DND-41 (cell line): Measurements from ENCODE around the gene PLPP1.

Experiments
- ATAC-seq: fragments of 200-7000 bp; cut with Tn5 transposase; 3 replicates; pipeline ENCODE4 v1.9.1; 2021; ENCODE audit warnings: low read depth; ENCODE audit not compliant: insufficient read depth
- DNase-seq: peaks from one replicate; pipeline ENCODE4 v3.0.0-alpha.2; 2020
- H2AFZ ChIP-seq: 2 replicates; pipeline ENCODE4 v1.6.0; 2012; ENCODE audit warnings: low read depth, low read length
- H3K27ac ChIP-seq: 2 replicates; pipeline ENCODE4 v1.5.1; 2012; ENCODE audit warnings: low read length, inconsistent platforms
- H3K27me3 ChIP-seq: fragments of 200-600 bp; sonication (generic); 2 replicates; pipeline ENCODE4 v1.6.0; 2012; ENCODE audit warnings: low read length, mild to moderate bottlenecking, inconsistent platforms; ENCODE audit not compliant: insufficient read depth, poor library complexity
- H3K36me3 ChIP-seq: 2 replicates; pipeline ENCODE4 v1.5.1; 2012; ENCODE audit warnings: low read length, inconsistent platforms; ENCODE audit not compliant: insufficient read depth
- H3K4me1 ChIP-seq: 2 replicates; pipeline ENCODE4 v1.5.1; 2012; ENCODE audit warnings: mild to moderate bottlenecking, low read length; ENCODE audit not compliant: insufficient read depth
- H3K4me2 ChIP-seq: 2 replicates; pipeline ENCODE4 v1.6.0; 2012; ENCODE audit warnings: mild to moderate bottlenecking, moderate library complexity, low read length, inconsistent platforms; ENCODE audit not compliant: insufficient read depth
- H3K4me3 ChIP-seq, 2 experiments: fragments of 200-600 bp in 1 of 2; shearing (Covaris generic) in 1 of 2; 2 replicates each; pipeline ENCODE4 v1.5.1; 2012 to 2016; ENCODE audit warnings: inconsistent platforms in 2 of 2, low read length in 2 of 2, mild to moderate bottlenecking in 2 of 2, low read depth in 1 of 2, moderate library complexity in 1 of 2
- H3K79me2 ChIP-seq: 2 replicates; pipeline ENCODE4 v1.6.0; 2012; ENCODE audit warnings: low read length, inconsistent platforms; ENCODE audit not compliant: insufficient read depth
- H3K9ac ChIP-seq: 2 replicates; pipeline ENCODE4 v1.6.0; 2012; ENCODE audit warnings: low read depth, mild to moderate bottlenecking, inconsistent platforms, low read length, moderate library complexity
- H3K9me3 ChIP-seq: 2 replicates; pipeline ENCODE4 v1.5.1; 2012; ENCODE audit warnings: low read length, moderate library complexity, mild to moderate bottlenecking, inconsistent platforms; ENCODE audit not compliant: insufficient read depth, severe bottlenecking
- H4K20me1 ChIP-seq: 2 replicates; pipeline ENCODE4 v1.6.0; 2012; ENCODE audit warnings: low read length; ENCODE audit not compliant: insufficient read depth
- EZH2 ChIP-seq: IDR thresholded peaks from 3 replicates; pipeline ENCODE4 v1.6.1; 2012; ENCODE audit warnings: borderline replicate concordance, low read depth, mild to moderate bottlenecking, moderate library complexity, low read length, inconsistent platforms; ENCODE audit not compliant: severe bottlenecking
- TF ChIP-seq, protein P1 (sequence below): IDR thresholded peaks from 2 replicates; pipeline ENCODE4 v1.5.1; 2012; ENCODE audit warnings: borderline replicate concordance, low read length, moderate library complexity, mild to moderate bottlenecking; ENCODE audit not compliant: poor library complexity, severe bottlenecking; ENCODE audit errors: extremely low read depth

The PLPP1 gene

DNA sequence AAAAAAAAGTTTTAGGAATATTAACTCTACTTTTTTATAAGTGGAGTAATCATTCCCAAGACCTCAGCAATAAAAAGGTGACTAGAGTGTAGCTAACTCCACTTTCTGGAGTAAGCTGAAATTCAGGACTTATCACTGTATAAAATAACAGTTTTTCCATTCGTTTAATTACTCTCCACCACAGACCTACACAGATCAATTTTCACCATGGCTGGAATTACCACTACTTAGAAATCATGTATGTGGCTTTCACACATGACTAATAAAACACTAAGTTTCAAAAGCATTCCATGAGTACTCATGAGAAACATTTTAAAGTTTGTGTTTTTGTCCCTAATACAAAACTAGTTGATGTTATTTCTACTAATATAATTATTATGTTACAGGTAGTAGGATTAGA is 9.9 kb downstream of the PLPP1 start:
- Histone ChIP-seq H3K36me3 (peaks cover 6% of the 10 kb centered on the region), H4K20me1 (peaks cover 4% of the 10 kb centered on the region; the same call in 1 of the 2 replicates), H3K9me3 (no peaks in the 10 kb centered on the region), H3K27ac (no peak overlapping the region), H3K4me1 (no peaks in the 10 kb centered on the region), H3K4me3 (no peak overlapping the region), H2AFZ (no peak overlapping the region), H3K9ac (no peak overlapping the region), H3K79me2 (peaks cover 64% of the 10 kb centered on the region), H3K4me2 (no peak overlapping the region), H3K27me3 (no peaks in the 10 kb centered on the region)
- DNase-seq: no peak
- ATAC-seq: no peak
- TF ChIP-seq, protein P1, sequence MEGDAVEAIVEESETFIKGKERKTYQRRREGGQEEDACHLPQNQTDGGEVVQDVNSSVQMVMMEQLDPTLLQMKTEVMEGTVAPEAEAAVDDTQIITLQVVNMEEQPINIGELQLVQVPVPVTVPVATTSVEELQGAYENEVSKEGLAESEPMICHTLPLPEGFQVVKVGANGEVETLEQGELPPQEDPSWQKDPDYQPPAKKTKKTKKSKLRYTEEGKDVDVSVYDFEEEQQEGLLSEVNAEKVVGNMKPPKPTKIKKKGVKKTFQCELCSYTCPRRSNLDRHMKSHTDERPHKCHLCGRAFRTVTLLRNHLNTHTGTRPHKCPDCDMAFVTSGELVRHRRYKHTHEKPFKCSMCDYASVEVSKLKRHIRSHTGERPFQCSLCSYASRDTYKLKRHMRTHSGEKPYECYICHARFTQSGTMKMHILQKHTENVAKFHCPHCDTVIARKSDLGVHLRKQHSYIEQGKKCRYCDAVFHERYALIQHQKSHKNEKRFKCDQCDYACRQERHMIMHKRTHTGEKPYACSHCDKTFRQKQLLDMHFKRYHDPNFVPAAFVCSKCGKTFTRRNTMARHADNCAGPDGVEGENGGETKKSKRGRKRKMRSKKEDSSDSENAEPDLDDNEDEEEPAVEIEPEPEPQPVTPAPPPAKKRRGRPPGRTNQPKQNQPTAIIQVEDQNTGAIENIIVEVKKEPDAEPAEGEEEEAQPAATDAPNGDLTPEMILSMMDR: no peak
- no peak for TF ChIP-seq EZH2

DNA sequence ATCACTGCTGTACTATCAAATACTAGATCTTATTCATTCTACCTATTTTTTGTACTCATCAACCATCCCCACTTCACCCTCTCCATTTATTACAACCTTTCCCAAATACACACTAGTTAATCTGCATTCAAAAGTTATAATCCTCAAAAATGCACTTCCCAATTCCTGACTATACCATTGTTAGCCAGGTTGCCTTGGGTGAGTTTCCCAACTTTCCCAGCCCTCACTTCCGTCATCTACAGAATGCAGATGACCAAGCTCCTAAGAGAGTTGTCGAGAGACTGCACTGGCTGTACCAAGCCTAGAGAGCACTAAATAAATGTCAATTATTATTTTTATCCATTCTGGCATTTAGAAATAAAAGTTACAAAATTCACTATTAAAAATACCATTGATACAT is 11.5 kb downstream of the PLPP1 start:
- Histone ChIP-seq H4K20me1 (peaks cover 4% of the 10 kb centered on the region; the same call in 1 of the 2 replicates), H3K4me2 (no peak overlapping the region), H3K36me3 (peaks cover 6% of the 10 kb centered on the region), H2AFZ (no peak overlapping the region), H3K9ac (no peak overlapping the region), H3K27me3 (no peaks in the 10 kb centered on the region), H3K27ac (no peak overlapping the region), H3K79me2 (peaks cover 61% of the 10 kb centered on the region), H3K4me1 (no peaks in the 10 kb centered on the region), H3K9me3 (no peaks in the 10 kb centered on the region), H3K4me3 (no peak overlapping the region)
- ATAC-seq (no peak), DNase-seq (no peak)
- TF ChIP-seq, protein P1: no peak
- TF ChIP-seq EZH2: no peak

DNA sequence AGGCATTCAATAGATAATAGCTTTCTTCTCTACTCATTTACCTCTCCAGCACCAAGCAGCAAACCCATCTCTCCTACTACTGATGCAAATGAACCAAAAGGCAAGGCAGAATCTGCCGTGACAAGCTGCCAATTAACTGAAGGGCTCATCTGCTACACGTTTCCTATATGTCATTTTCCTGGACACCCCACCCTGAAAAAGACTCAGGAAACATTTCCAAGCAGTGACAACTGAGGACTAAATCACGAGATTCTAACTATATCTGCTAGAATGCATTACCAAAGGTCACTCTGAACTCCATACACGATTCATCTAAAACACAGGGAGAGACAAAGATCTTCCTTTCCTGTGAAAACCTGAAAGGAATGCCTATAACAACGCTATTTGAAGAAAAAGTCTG is 12.9 kb downstream of the PLPP1 start:
- no peaks in the 10 kb centered on the region for H3K36me3 ChIP-seq
- ATAC-seq (no peak), DNase-seq (no peak)
- no peaks in the 10 kb centered on the region for H3K9me3 ChIP-seq
- H3K4me1 ChIP-seq: no peaks in the 10 kb centered on the region
- H3K9ac ChIP-seq: no peak overlapping the region
- H3K4me3 ChIP-seq: no peak overlapping the region
- H3K27ac ChIP-seq: no peak overlapping the region
- peaks cover 59% of the 10 kb centered on the region for H3K79me2 ChIP-seq
- no peaks in the 10 kb centered on the region for H3K27me3 ChIP-seq
- H2AFZ ChIP-seq: no peak overlapping the region
- no peak overlapping the region for H3K4me2 ChIP-seq
- TF ChIP-seq, protein P1: no peak
- TF ChIP-seq EZH2: no peak
- H4K20me1 ChIP-seq: peaks cover 4% of the 10 kb centered on the region; the same call in 1 of the 2 replicates
